SJCRH30 (cell line): Measurements from ENCODE around the gene SERPINA9. TPM values are rescaled to one million over a fixed set of nuclear protein-coding genes. Genes with fewer than 3 reads are reported as not detected.
"Not testable (repeated sequence)": the region's sequence is repeated elsewhere in the genome, so short reads cannot be mapped to it uniquely, and the experiment has no call there.

Experiments used
- DNase-seq, 2 experiments: peaks; one replicate each; pipeline ENCODE4 v3.0.0-alpha.2; 2015 to 2020
- H3K27ac ChIP-seq: fragments of 250-450 bp; sonication (Bioruptor Pico); 2 replicates; pipeline ENCODE4 v1.5.1; 2020; ENCODE audit warnings: mild to moderate bottlenecking, moderate library complexity
- H3K27me3 ChIP-seq: fragments of 250-450 bp; sonication (Bioruptor Pico); 2 replicates; pipeline ENCODE4 v1.5.1; 2020; ENCODE audit warnings: mild to moderate bottlenecking, moderate library complexity
- H3K36me3 ChIP-seq: fragments of 250-450 bp; sonication (Bioruptor Pico); 2 replicates; pipeline ENCODE4 v1.5.1; 2020; ENCODE audit warnings: mild to moderate bottlenecking, moderate library complexity
- H3K4me1 ChIP-seq: fragments of 250-450 bp; sonication (Bioruptor Pico); 2 replicates; pipeline ENCODE4 v1.5.1; 2020; ENCODE audit warnings: mild to moderate bottlenecking, moderate library complexity
- H3K4me3 ChIP-seq: fragments of 250-450 bp; sonication (Bioruptor Pico); 2 replicates; pipeline ENCODE4 v1.5.1; 2020; ENCODE audit warnings: mild to moderate bottlenecking, moderate library complexity
- H3K9me3 ChIP-seq: fragments of 250-450 bp; sonication (Bioruptor Pico); replicated peaks from 2 replicates; pipeline ENCODE4 v1.5.1; 2020; ENCODE audit warnings: mild to moderate bottlenecking, moderate library complexity
- total RNA-seq: library from RNA; depleted of rRNA; stranded (reverse); fragments of >200 nt; shearing (Covaris generic); gene quantifications from 2 replicates; pipeline ENCODE4 v1.2.3, GENCODE V29; 2014

SERPINA9 gene
- total RNA-seq, 1 experiment from 2014 or later: not detected

- DNase-seq: no peak
- no peaks in the 10 kb centered on the region for H3K27me3 ChIP-seq
- no peaks in the 10 kb centered on the region for H3K36me3 ChIP-seq
- H3K4me1 ChIP-seq: no peaks in the 10 kb centered on the region
- H3K27ac ChIP-seq: no peak overlapping the region
- H3K9me3 ChIP-seq: no peaks in the 10 kb centered on the region
- no peak overlapping the region for H3K4me3 ChIP-seq
Measured at GRCh38 chr14:94501588-94502516, 25.9 kb upstream of the SERPINA9 start.

- no peaks in the 10 kb centered on the region for H3K36me3 ChIP-seq
- no peak overlapping the region for H3K27ac ChIP-seq
- H3K4me1 ChIP-seq: no peaks in the 10 kb centered on the region
- H3K27me3 ChIP-seq: no peaks in the 10 kb centered on the region
- no peak for DNase-seq
- H3K4me3 ChIP-seq: no peak overlapping the region
- H3K9me3 ChIP-seq: no peaks in the 10 kb centered on the region
Measured at GRCh38 chr14:94500264-94500663, 24.3 kb upstream of the SERPINA9 start.

- no peaks in the 10 kb centered on the region for H3K27me3 ChIP-seq
- H3K4me1 ChIP-seq: no peaks in the 10 kb centered on the region
- no peak for DNase-seq
- no peak overlapping the region for H3K27ac ChIP-seq
- no peaks in the 10 kb centered on the region for H3K9me3 ChIP-seq
- no peaks in the 10 kb centered on the region for H3K36me3 ChIP-seq
- H3K4me3 ChIP-seq: no peak overlapping the region
Measured at GRCh38 chr14:94499673-94500072, 23.7 kb upstream of the SERPINA9 start.

- Histone ChIP-seq H3K4me3 (no peak overlapping the region), H3K27ac (no peak overlapping the region), H3K4me1 (no peaks in the 10 kb centered on the region), H3K36me3 (no peaks in the 10 kb centered on the region), H3K27me3 (no peaks in the 10 kb centered on the region), H3K9me3 (no peaks in the 10 kb centered on the region)
- no peak for DNase-seq
Measured at GRCh38 chr14:94498215-94498614, 22.2 kb upstream of the SERPINA9 start.

GRCh38 chr14:94494085-94494484 is 18.1 kb upstream of the SERPINA9 start:
- no peaks in the 10 kb centered on the region for H3K4me1 ChIP-seq
- H3K27ac ChIP-seq: no peak overlapping the region
- H3K36me3 ChIP-seq: no peaks in the 10 kb centered on the region
- H3K9me3 ChIP-seq: no peaks in the 10 kb centered on the region
- no peak for DNase-seq
- H3K4me3 ChIP-seq: no peak overlapping the region
- no peaks in the 10 kb centered on the region; the same call in 1 of the 2 replicates for H3K27me3 ChIP-seq

GRCh38 chr14:94491511-94491910 is 15.5 kb upstream of the SERPINA9 start:
- H3K4me1 ChIP-seq: no peaks in the 10 kb centered on the region
- no peaks in the 10 kb centered on the region for H3K36me3 ChIP-seq
- no peak overlapping the region for H3K4me3 ChIP-seq
- DNase-seq: no peak
- peaks cover 14% of the 10 kb centered on the region; the same call in 1 of the 2 replicates for H3K27me3 ChIP-seq
- no peaks in the 10 kb centered on the region for H3K9me3 ChIP-seq
- no peak overlapping the region for H3K27ac ChIP-seq

- DNase-seq: no peak
Measured at GRCh38 chr14:94489336-94489735, 13.3 kb upstream of the SERPINA9 start.

GRCh38 chr14:94486883-94487282 is 10.9 kb upstream of the SERPINA9 start:
- no peaks in the 10 kb centered on the region for H3K9me3 ChIP-seq
- no peak overlapping the region for H3K27ac ChIP-seq
- peaks cover 14% of the 10 kb centered on the region; the same call in 1 of the 2 replicates for H3K27me3 ChIP-seq
- H3K4me3 ChIP-seq: no peak overlapping the region
- H3K36me3 ChIP-seq: no peaks in the 10 kb centered on the region
- no peaks in the 10 kb centered on the region for H3K4me1 ChIP-seq
- no peak for DNase-seq

More at GRCh38 chr14:94489336-94489735, 13.3 kb upstream of the SERPINA9 start:
- Histone ChIP-seq H3K4me1 (no peaks in the 10 kb centered on the region), H3K27me3 (peaks cover 14% of the 10 kb centered on the region; the same call in 1 of the 2 replicates), H3K4me3 (no peak overlapping the region), H3K27ac (no peak overlapping the region), H3K9me3 (no peaks in the 10 kb centered on the region), H3K36me3 (no peaks in the 10 kb centered on the region)

GRCh38 chr14:94485944-94486841 is 10.2 kb upstream of the SERPINA9 start:
- peaks cover 14% of the 10 kb centered on the region; the same call in 1 of the 2 replicates for H3K27me3 ChIP-seq
- H3K4me1 ChIP-seq: no peaks in the 10 kb centered on the region
- DNase-seq: peak; percentile 50 to 66
- H3K9me3 ChIP-seq: no peaks in the 10 kb centered on the region
- no peaks in the 10 kb centered on the region for H3K36me3 ChIP-seq
- no peak overlapping the region for H3K4me3 ChIP-seq
- no peak overlapping the region for H3K27ac ChIP-seq

- no peak overlapping the region for H3K4me3 ChIP-seq
- no peak overlapping the region for H3K27ac ChIP-seq
- no peak for DNase-seq
- no peaks in the 10 kb centered on the region for H3K9me3 ChIP-seq
- H3K27me3 ChIP-seq: peaks cover 14% of the 10 kb centered on the region; the same call in 1 of the 2 replicates
- H3K36me3 ChIP-seq: no peaks in the 10 kb centered on the region
- H3K4me1 ChIP-seq: no peaks in the 10 kb centered on the region
Measured at GRCh38 chr14:94484481-94484880, 8.5 kb upstream of the SERPINA9 start.

GRCh38 chr14:94483729-94484275 is 7.8 kb upstream of the SERPINA9 start:
- Histone ChIP-seq H3K9me3 (no peaks in the 10 kb centered on the region), H3K4me3 (no peak overlapping the region), H3K4me1 (no peaks in the 10 kb centered on the region), H3K36me3 (no peaks in the 10 kb centered on the region), H3K27ac (no peak overlapping the region), H3K27me3 (peaks cover 14% of the 10 kb centered on the region; the same call in 1 of the 2 replicates)
- no peak for DNase-seq

- no peak overlapping the region for H3K4me3 ChIP-seq
- 0 out of 2 replicates have a peak, but pooled peaks cover 5% of the 10 kb centered on the region for H3K9me3 ChIP-seq
- no peaks in the 10 kb centered on the region for H3K36me3 ChIP-seq
- no peak overlapping the region for H3K27ac ChIP-seq
- no peaks in the 10 kb centered on the region for H3K4me1 ChIP-seq
- peaks cover 13% of the 10 kb centered on the region; the same call in 1 of the 2 replicates for H3K27me3 ChIP-seq
- no peak for DNase-seq
Measured at GRCh38 chr14:94483071-94483451, 7.1 kb upstream of the SERPINA9 start.

GRCh38 chr14:94482132-94483070 is 6.4 kb upstream of the SERPINA9 start:
- not testable (repeated sequence) for DNase-seq, H3K9me3 ChIP-seq, H3K27me3 ChIP-seq, H3K27ac ChIP-seq, H3K4me3 ChIP-seq, H3K36me3 ChIP-seq, H3K4me1 ChIP-seq
